ENCODE measurements around the gene ELMO2. TPM values are rescaled to one million over a fixed set of nuclear protein-coding genes. Genes with fewer than 3 reads are reported as not detected.
A peak's percentile ranks its signal among the peaks of the same experiment; 100 is the strongest.
"Not testable (repeated sequence)": the region's sequence is repeated elsewhere in the genome, so short reads cannot be mapped to it uniquely, and the experiment has no call there.

ELMO2 gene
- total RNA-seq, 2 donors from 2014 or later, result 50.8 to 57.0 TPM

GRCh38 chr20:46388201-46388836, 18.1 kb downstream of the ELMO2 start:
- Mint-ChIP-seq H3K9me3 (no peaks in the 10 kb centered on the region), H3K36me3 (peaks cover 17 to 18% of the 10 kb centered on the region in 2 donors), H3K27ac (peak overlapping the region in 1 of 2 donors; percentile 28)
- ATAC-seq (no peak), DNase-seq (ENCODE audit: low spot score in 2 of 2) (no peak)

- not testable (repeated sequence) for H3K27ac Mint-ChIP-seq; ATAC-seq; DNase-seq (ENCODE audit: low spot score in 2 of 2); H3K9me3 Mint-ChIP-seq
- peaks cover 16 to 19% of the 10 kb centered on the region in 2 donors for H3K36me3 Mint-ChIP-seq
These were observed 19.4 kb downstream of the ELMO2 start for GRCh38 chr20:46387054-46387453.

GRCh38 chr20:46378412-46379009, 27.9 kb downstream of the ELMO2 start:
- DNase-seq (ENCODE audit: low spot score in 2 of 2), result no peak
- H3K36me3 Mint-ChIP-seq, result peaks cover 5 to 6% of the 10 kb centered on the region in 2 donors
- H3K9me3 Mint-ChIP-seq, result no peaks in the 10 kb centered on the region
- ATAC-seq, result no peak
- H3K27ac Mint-ChIP-seq, result peak overlapping the region; percentile 24 to 33

GRCh38 chr20:46377518-46377917, 28.9 kb downstream of the ELMO2 start:
- DNase-seq (ENCODE audit: low spot score in 2 of 2) (no peak), ATAC-seq (no peak)
- H3K9me3 Mint-ChIP-seq, result no peaks in the 10 kb centered on the region
- H3K27ac Mint-ChIP-seq, result peak overlapping the region; percentile 33 to 53
- peaks cover 5 to 7% of the 10 kb centered on the region in 2 donors for H3K36me3 Mint-ChIP-seq

GRCh38 chr20:46376196-46376785, 30.1 kb downstream of the ELMO2 start:
- Mint-ChIP-seq H3K27ac (peak overlapping the region; percentile 1 to 87), H3K36me3 (peaks cover 0 to 11% of the 10 kb centered on the region in 2 donors), H3K9me3 (no peaks in the 10 kb centered on the region)
- no peak for ATAC-seq
- no peak for DNase-seq (ENCODE audit: low spot score in 2 of 2)

- Mint-ChIP-seq H3K27ac (peak overlapping the region in 1 of 2 donors; percentile 87), H3K36me3 (peaks cover under 1 to 12% of the 10 kb centered on the region in 2 donors), H3K9me3 (no peaks in the 10 kb centered on the region)
- ATAC-seq (no peak), DNase-seq (ENCODE audit: low spot score in 2 of 2) (no peak)
These were observed 30.6 kb downstream of the ELMO2 start for GRCh38 chr20:46375771-46376170.

GRCh38 chr20:46374383-46374782, 32.0 kb downstream of the ELMO2 start:
- Mint-ChIP-seq H3K27ac (no peak overlapping the region), H3K9me3 (no peaks in the 10 kb centered on the region), H3K36me3 (peaks cover 9 to 17% of the 10 kb centered on the region in 2 donors)
- no peak for DNase-seq (ENCODE audit: low spot score in 2 of 2)
- ATAC-seq, result no peak

- peak overlapping the region in 1 of 2 donors; percentile 60 for H3K27ac Mint-ChIP-seq
- H3K36me3 Mint-ChIP-seq, result peaks cover 20 to 21% of the 10 kb centered on the region in 2 donors
- H3K9me3 Mint-ChIP-seq, result no peaks in the 10 kb centered on the region
- DNase-seq (ENCODE audit: low spot score in 2 of 2) (no peak), ATAC-seq (no peak)
These were observed 34.8 kb downstream of the ELMO2 start for GRCh38 chr20:46371656-46372055.

- ATAC-seq, result peak in 1 of 2 donors; percentile 5
- Mint-ChIP-seq H3K9me3 (no peaks in the 10 kb centered on the region), H3K36me3 (peaks cover 20 to 21% of the 10 kb centered on the region in 2 donors), H3K27ac (peak overlapping the region; percentile 14 to 50)
- DNase-seq (ENCODE audit: low spot score in 2 of 2), result no peak
These were observed 37.5 kb downstream of the ELMO2 start for GRCh38 chr20:46368902-46369268.

GRCh38 chr20:46367967-46368901, 38.2 kb downstream of the ELMO2 start:
- Mint-ChIP-seq H3K27ac (peak overlapping the region; percentile 14 to 50), H3K9me3 (no peaks in the 10 kb centered on the region), H3K36me3 (peaks cover 20 to 27% of the 10 kb centered on the region in 2 donors)
- ATAC-seq, result peak in 1 of 2 donors; percentile 58
- peak in 1 of 2 donors; percentile 79 for DNase-seq (ENCODE audit: low spot score in 2 of 2)

GRCh38 chr20:46367234-46367633, 39.2 kb downstream of the ELMO2 start:
- Mint-ChIP-seq H3K36me3 (peaks cover 20 to 27% of the 10 kb centered on the region in 2 donors), H3K27ac (no peak overlapping the region), H3K9me3 (no peaks in the 10 kb centered on the region)

GRCh38 chr20:46366826-46367225, 39.6 kb downstream of the ELMO2 start:
- Mint-ChIP-seq H3K27ac (no peak overlapping the region), H3K36me3 (peaks cover 20 to 27% of the 10 kb centered on the region in 2 donors), H3K9me3 (no peaks in the 10 kb centered on the region)
- no peak for ATAC-seq
- no peak for DNase-seq (ENCODE audit: low spot score in 2 of 2)

More at GRCh38 chr20:46367234-46367633, 39.2 kb downstream of the ELMO2 start:
- ATAC-seq (no peak), DNase-seq (ENCODE audit: low spot score in 2 of 2) (no peak)

GRCh38 chr20:46365487-46366220, 40.8 kb downstream of the ELMO2 start:
- Mint-ChIP-seq H3K36me3 (peaks cover 14 to 25% of the 10 kb centered on the region in 2 donors), H3K9me3 (no peaks in the 10 kb centered on the region), H3K27ac (peak overlapping the region; percentile 87 to 92)
- DNase-seq (ENCODE audit: low spot score in 2 of 2) (no peak), ATAC-seq (no peak)

GRCh38 chr20:46364670-46365486, 41.5 kb downstream of the ELMO2 start:
- DNase-seq (ENCODE audit: low spot score in 2 of 2) (no peak), ATAC-seq (no peak)
- Mint-ChIP-seq H3K27ac (peak overlapping the region; percentile 90 to 92), H3K9me3 (no peaks in the 10 kb centered on the region), H3K36me3 (peaks cover 10 to 20% of the 10 kb centered on the region in 2 donors)
